Vagina (tissue), 2 donors: ENCODE results near the gene IL1RAPL1.

Experiments
- CTCF ChIP-seq, 3 experiments: fragments of 450-650 bp in 2 of 3; fragments of 200-600 bp in 1 of 3; sonication (generic) in 1 of 3; IDR thresholded peaks; one replicate each; pipeline ENCODE4 v1.5.1; 2017 to 2019; ENCODE audit warnings: antibody characterized with exemption in 3 of 3, mild to moderate bottlenecking in 2 of 3, moderate library complexity in 2 of 3
- POLR2AphosphoS5 ChIP-seq, 2 donors: sonication (generic); formaldehyde crosslinking; IDR thresholded peaks; one replicate each; pipeline ENCODE4 v1.9.0; 2017; ENCODE audit warnings: antibody characterized with exemption in 2 of 2, mild to moderate bottlenecking in 2 of 2, low read depth in 1 of 2; ENCODE audit not compliant: insufficient read depth in 1 of 2

GRCh38 chrX:29869837-29870236, 1282.6 kb downstream of the IL1RAPL1 start:
- no peak for TF ChIP-seq POLR2AphosphoS5 (IDR thresholded peaks at IDR 0.05; ENCODE audit: insufficient read depth in 1 of 2, low read depth in 1 of 2)
- no peak for TF ChIP-seq CTCF (IDR thresholded peaks at IDR 0.05)
